LNCAP (cell line): ENCODE results near the gene GSG1L.

ENCODE experiments used
- TF ChIP-seq, protein P1 (sequence below): fragments of 450-650 bp; IDR thresholded peaks from 2 replicates; pipeline ENCODE4 v1.5.1; 2017; ENCODE audit warnings: mild to moderate bottlenecking

Gene GSG1L

GRCh38 chr16:28042811-28043210 is 20.7 kb downstream of the GSG1L start:
- TF ChIP-seq, protein P1, sequence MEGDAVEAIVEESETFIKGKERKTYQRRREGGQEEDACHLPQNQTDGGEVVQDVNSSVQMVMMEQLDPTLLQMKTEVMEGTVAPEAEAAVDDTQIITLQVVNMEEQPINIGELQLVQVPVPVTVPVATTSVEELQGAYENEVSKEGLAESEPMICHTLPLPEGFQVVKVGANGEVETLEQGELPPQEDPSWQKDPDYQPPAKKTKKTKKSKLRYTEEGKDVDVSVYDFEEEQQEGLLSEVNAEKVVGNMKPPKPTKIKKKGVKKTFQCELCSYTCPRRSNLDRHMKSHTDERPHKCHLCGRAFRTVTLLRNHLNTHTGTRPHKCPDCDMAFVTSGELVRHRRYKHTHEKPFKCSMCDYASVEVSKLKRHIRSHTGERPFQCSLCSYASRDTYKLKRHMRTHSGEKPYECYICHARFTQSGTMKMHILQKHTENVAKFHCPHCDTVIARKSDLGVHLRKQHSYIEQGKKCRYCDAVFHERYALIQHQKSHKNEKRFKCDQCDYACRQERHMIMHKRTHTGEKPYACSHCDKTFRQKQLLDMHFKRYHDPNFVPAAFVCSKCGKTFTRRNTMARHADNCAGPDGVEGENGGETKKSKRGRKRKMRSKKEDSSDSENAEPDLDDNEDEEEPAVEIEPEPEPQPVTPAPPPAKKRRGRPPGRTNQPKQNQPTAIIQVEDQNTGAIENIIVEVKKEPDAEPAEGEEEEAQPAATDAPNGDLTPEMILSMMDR, result no peak

DNA sequence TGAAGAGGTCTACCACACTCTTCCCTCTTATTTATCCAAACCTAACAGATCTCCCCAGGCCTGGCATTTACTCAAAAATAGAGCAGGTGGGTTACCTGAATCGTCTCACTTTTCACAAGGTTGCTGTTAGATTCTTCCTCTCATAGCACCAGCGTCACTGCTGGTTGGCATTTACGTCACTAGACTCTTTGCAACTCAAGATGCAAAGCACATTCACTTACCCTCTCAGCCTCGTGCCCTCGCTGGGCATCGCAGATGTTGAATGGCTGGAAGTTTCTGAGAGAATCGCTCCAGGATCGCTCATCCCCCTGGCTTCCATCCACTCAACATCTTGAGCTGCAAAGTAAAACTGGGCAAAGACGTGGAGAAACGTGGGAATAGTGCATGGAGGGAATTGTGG is 21.9 kb downstream of the GSG1L start:
- TF ChIP-seq, protein P1, result no peak

GRCh38 chr16:28040039-28040438 is 23.5 kb downstream of the GSG1L start:
- TF ChIP-seq, protein P1, result no peak

- TF ChIP-seq, protein P1, result no peak
These were observed 24.0 kb downstream of the GSG1L start for GRCh38 chr16:28039493-28039892.

DNA sequence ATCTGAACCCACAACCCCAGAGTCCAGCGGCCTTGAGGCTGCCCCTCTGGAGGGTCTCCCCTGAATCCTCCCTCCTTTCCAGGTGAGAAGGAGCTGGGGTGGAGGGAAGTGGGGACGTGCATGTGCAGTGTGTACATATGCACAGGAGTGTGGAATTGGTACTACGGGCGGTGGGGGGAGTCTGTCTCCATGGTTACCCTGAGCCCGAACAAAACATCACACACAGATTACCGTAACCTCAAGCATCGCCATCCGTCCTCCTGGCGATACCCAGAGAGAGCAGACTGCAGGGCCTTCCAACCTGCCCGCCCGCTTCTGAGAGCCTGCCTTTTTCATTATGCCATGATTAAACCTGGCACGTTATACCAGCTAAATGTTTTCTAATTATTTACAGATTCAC is 25.1 kb downstream of the GSG1L start:
- TF ChIP-seq, protein P1, result no peak

GRCh38 chr16:28035866-28036393 is 27.6 kb downstream of the GSG1L start:
- TF ChIP-seq, protein P1, result no peak

GRCh38 chr16:28033870-28034269 is 29.6 kb downstream of the GSG1L start:
- TF ChIP-seq, protein P1, result no peak

DNA sequence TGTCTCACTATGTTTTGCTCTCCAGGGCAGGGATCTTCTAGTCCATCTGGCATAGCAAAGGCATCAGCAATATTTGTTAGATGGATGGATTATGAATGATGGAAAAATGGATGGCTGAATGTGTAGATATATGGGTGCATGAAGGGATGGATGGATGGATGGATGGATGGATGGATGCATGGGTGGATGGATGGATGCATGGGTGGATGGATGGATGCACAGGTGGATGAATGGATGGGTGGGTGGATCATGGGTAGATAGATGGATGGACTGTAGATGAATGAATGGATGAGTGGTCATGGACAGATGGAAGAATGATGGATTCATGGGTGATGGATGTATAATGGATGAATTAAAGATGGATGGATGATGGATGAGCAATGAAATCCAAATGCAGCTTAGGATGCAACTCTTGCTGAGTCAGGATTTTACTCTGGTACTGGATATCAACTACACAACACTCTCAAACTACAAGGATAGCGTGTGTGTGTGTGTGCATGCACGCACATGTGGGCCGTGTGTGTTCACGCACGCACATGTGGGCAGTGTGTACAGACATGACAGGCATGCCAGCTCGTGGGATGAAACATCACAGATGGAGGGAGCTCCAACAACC is 34.0 kb downstream of the GSG1L start:
- TF ChIP-seq, protein P1, result no peak
